NB4 (cell line): Measurements from ENCODE around the gene RECQL5.

Experiments
- MYC ChIP-seq: IDR thresholded peaks from 2 replicates; pipeline ENCODE4 v1.6.1; 2011; ENCODE audit warnings: low read depth, low read length
- POLR2A ChIP-seq: IDR thresholded peaks from 2 replicates; pipeline ENCODE4 v1.6.1; 2011; ENCODE audit warnings: mild to moderate bottlenecking; ENCODE audit not compliant: insufficient read length; ENCODE audit errors: extremely low read depth
- TF ChIP-seq, protein P1 (sequence below): IDR thresholded peaks from one replicate; pipeline ENCODE4 v1.5.1; 2012; ENCODE audit warnings: low read depth, low read length
- TF ChIP-seq, protein P2 (sequence below): IDR thresholded peaks from 2 replicates; pipeline ENCODE4 v1.6.1; 2011; ENCODE audit warnings: low read depth, low read length

DNA sequence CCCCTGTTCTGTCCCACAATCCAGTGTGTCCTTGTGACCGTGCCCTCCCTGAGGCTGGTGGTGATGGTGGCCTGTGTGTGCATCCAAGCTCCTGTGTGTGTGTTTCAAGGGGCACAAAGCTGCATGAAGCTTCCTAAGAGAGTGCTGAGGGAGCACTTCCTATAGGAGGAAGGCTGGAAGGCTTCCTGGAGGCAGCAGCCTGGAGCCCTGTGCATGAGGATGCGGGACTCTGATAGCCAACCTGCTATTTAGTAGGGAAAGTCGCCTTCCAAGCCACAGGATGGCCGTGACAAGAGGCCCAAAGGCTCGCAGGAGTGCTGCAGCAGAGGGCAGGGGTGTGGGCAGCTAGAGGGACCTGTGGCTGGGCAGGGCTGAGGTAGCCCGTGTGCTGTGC is 71.0 kb downstream of the RECQL5 start:
- TF ChIP-seq POLR2A, result no peak
- no peak for TF ChIP-seq MYC
- TF ChIP-seq, protein P1, sequence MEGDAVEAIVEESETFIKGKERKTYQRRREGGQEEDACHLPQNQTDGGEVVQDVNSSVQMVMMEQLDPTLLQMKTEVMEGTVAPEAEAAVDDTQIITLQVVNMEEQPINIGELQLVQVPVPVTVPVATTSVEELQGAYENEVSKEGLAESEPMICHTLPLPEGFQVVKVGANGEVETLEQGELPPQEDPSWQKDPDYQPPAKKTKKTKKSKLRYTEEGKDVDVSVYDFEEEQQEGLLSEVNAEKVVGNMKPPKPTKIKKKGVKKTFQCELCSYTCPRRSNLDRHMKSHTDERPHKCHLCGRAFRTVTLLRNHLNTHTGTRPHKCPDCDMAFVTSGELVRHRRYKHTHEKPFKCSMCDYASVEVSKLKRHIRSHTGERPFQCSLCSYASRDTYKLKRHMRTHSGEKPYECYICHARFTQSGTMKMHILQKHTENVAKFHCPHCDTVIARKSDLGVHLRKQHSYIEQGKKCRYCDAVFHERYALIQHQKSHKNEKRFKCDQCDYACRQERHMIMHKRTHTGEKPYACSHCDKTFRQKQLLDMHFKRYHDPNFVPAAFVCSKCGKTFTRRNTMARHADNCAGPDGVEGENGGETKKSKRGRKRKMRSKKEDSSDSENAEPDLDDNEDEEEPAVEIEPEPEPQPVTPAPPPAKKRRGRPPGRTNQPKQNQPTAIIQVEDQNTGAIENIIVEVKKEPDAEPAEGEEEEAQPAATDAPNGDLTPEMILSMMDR, result no peak
- TF ChIP-seq, protein P2, sequence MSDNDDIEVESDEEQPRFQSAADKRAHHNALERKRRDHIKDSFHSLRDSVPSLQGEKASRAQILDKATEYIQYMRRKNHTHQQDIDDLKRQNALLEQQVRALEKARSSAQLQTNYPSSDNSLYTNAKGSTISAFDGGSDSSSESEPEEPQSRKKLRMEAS, result no peak
